HG03354 (cell line): ENCODE results near the gene ADA.
"Not testable (repeated sequence)": the region's sequence is repeated elsewhere in the genome, so short reads cannot be mapped to it uniquely, and the experiment has no call there.

ENCODE experiments used
- ATAC-seq: cut with Tn5 transposase; IDR thresholded peaks from one replicate; pipeline ENCODE4 v1.9.1; 2021; ENCODE audit warnings: mild to moderate bottlenecking; ENCODE audit not compliant: unreplicated experiment, poor library complexity, severe bottlenecking

The ADA gene

GRCh38 chr20:44681796-44682566, 30.5 kb upstream of the ADA start:
- ATAC-seq = no peak

GRCh38 chr20:44678990-44679611, 27.6 kb upstream of the ADA start:
- no peak for ATAC-seq

GRCh38 chr20:44678242-44678641, 26.7 kb upstream of the ADA start:
- ATAC-seq = no peak

DNA sequence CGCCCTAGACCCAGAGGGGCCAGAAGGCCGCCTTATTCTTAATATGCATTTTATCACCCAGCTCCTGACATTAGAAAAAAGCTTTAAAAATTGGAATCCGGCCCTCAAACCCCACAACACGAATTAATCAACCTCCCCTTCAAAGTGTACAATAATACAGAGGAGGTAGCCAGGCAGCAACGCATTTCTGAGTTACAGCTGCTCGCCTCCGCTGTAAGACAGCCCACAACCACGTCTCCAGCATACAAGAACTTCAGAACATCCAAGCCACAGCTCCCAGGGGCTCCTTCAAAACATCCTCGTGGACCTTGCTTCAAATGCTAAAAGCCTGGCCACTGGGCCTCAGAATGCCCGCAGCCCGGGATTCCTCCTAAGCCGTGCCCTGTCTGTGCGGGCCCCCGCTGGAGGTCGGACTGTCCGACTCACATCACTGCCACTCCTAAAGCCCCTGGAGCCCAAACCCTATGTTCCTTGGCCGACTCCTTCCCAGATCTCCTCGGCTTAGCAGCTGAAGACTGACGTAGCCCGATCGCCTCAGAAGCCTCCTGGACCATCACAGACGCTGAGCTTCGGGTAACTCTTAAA, 20.9 kb upstream of the ADA start:
- not testable (repeated sequence) for ATAC-seq

DNA sequence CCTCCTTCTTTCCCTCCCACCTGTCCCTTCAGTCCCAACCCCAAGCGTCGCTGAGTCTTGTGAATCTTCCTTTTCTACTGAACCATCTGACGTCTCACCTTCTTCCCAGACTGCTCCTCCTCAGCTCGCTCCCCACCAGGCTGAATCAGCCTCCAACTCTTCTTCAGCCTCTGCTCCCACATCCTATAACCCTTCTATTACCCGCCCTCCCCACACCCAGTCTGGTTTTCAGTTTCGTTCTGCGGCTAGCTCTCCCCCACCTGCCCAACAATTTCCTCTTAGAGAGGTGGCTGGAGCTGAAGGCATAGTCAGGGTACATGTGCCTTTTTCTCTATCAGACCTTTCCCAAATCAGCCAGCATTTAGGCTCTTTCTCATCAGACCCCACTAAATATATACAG, 20.0 kb upstream of the ADA start:
- ATAC-seq = not testable (repeated sequence)

- not testable (repeated sequence) for ATAC-seq
Observed at GRCh38 chr20:44670851-44671250, 19.4 kb upstream of the ADA start.

DNA sequence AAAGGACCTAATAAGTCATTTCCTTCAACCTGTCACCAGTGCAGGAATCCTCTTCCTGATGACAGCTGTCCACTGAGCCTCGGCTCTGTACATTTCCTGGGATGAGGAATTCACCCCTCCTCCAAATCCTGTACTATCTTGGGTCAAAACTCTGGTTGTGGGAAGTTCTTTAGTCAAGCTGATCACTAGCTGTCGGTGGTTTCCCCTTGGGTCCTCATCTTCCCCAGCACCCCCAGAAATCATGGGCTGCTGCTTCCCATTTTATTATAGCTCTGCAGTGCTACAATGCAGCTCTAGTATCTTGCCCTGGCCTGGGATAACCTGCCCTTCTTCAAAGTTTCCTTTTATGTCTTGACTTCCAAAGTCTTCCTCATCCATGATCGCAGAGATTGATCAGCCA, 14.6 kb upstream of the ADA start:
- no peak for ATAC-seq

DNA sequence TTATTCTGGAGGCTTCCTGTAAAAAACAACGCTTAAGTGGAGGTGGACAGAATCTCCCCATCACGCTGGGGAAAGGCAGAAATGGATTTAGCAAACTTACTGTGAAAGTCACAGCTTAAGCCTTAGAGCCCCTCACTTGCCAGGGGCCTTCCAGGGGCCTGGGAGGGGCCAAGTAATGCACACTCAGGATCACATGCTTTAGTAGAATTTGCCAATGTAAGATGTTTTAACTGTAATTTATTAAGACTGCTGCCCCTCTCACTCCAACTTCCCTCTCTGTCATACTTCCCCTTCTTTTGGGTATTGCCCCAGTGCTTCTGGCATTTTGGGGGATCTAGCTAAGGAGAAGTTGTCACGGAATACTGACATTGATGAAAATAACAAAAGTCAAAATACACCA, 12.6 kb upstream of the ADA start:
- ATAC-seq = no peak

DNA sequence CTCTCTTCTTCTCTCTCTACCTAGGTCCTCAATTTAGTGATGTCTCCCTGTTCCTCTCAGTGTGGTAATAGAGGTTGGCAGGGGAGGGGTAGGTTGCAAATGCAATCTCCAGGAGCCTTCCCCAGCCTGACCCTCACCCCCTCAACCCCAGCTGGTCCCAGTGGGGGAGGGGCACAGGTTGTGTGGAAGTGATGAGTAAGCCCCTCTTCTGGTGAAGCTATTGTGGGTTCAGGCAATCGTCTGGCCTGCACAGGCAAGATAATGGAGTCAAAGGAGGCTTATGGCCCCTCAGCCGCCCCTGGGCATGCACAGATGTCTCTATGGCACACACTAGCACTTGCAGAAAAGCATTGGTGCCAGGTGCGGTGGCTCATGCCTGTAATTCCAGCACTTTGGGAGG, 10.8 kb upstream of the ADA start:
- no peak for ATAC-seq

DNA sequence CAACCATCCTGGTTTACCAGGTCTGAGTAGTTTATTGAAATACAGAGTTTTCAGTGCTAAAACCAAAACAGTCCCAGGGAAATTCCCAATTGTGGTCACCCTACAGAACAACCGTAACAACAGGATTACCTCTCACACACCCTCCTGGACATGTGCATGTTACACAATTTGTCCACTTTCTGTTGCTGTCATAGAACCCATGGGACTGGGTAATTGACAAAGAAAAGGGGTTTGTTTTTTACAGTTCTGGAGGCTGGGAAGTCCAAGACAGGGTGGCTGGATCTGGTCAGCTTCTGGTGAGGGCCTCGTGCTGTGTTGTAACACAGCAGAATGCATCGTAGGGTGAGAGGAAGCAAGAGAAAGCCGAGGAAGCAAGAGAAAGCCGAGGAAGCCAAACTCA, 9.1 kb upstream of the ADA start:
- ATAC-seq = no peak

DNA sequence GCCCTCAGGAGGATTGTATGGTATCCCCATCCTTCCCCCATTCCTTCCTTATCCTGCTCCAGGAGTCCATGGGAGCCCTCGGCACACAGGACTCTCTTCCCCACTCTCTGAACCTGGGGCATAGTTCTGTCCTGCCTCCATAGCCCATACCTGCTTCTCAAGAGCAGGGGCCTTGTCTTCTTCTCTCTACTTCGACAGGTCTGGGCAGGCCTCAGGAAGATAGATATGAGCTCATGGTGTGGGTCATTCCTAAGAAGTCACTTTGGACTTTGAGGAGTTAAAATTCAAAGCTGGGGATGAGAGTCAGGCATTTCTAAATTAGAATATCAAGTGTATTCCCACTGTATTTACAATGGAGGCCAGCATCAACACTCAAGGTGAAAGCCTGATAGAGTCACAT, 8.4 kb upstream of the ADA start:
- ATAC-seq = no peak

DNA sequence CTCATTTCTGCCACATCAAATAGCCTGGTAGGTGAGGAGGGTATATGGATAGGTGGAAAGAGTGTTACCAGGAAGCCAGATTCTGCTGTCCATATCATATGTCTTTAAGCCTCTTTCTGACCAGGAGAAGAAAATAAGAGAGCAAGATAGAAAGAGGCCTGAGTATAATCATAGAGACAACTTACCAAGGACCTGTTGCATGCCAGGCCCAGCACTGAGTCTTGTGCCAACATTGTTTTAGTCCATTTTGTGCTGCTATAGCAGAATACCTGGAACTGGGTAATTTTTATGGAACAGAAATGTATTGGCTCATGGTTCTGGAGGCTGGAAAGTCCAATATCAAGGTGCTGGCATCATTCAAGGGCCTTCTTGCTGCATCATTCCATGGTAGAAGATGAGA, 7.3 kb upstream of the ADA start:
- no peak for ATAC-seq

GRCh38 chr20:44657875-44658274, 6.4 kb upstream of the ADA start:
- no peak for ATAC-seq

DNA sequence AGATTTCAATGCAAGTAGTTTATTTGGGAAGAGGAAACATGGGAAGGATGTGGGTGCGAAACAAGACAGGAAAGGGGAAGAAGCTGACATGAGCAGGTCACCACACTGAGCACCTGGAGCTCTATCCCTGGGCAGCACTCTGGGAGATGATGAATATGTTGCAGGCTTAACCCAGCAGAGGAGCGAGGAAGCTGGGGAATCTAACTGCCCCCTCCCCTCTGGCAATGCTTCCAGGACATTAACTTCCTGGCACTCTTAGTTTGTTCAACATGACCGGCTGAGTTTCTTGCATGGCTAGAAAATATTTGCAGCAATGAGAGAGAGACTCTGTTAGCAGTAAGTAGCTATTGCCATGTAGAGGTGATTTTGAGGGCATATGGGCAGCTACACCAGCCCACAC, 4.9 kb upstream of the ADA start:
- no peak for ATAC-seq

DNA sequence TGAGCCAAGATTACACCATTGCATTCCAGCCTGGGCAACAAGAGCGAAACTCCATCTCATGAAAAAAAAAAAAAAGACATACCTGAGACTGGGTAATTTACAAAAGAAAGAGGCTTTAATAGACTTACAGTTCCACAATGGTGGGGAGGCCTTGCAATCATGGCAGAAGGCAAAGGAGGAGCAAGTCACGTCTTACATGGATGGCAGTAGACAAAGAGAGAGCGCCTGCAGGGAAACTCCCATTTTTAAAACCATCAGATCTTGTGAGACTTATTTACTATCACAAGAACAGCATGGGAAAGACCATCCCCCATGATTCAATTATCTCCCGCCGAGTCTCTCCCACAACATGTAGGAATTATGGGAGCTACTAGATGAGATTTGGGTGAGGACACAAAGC, 2.7 kb upstream of the ADA start:
- ATAC-seq = not testable (repeated sequence)

DNA sequence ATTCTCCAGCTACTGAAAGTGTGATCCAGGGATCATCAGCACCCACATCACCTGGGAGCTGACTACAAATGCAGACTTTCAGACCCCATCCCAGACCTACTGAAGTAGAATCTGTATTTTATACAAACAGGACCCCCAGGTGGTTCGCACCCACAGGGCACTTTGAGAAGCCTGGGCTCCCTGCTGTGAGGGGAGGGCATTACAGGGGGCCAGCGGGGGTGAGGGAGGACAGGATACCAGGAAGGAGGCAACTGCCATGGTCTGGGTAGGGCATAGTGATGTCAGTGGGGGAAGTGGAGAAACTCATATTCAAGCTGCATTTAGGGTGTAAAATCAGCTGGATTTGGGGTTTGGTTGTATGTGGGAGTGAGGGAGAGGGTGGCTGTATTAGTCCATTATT, 2.0 kb upstream of the ADA start:
- ATAC-seq = no peak

DNA sequence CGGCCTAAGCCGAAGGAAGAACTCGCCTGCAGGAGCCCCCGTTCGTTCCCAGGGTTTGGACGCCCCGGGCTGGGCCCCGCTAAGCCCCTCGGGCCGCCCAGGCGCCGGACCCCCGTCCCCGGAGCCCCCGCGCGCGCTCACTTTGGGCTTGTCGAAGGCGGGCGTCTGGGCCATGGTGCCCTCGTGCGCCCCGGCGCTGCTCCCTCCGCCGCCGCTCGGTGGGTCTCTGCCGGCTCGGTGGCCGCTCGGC, 140 bp downstream of the ADA start:
- ATAC-seq = no peak

- peak; percentile 10 for ATAC-seq
Observed at GRCh38 chr20:44650771-44651433, 597 bp downstream of the ADA start.

DNA sequence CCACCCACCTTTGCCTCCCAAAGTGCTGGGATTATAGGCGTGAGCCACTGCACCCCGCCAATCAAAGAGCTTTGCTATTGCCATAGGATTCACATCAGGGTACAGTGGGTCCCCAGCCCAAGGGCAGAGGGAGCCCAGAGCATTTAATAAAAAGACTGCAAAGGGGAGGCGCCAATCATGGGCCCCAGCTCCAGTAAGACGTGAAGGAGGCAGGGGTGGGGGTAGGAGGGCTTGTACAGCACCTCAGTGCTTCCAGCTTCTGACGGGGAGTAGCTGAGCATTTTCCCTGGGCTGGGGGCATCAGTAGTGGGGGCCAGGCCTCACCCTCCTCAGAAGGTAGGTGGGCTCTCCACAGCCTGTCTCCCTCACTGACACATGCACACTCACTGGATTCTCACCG, 1.5 kb downstream of the ADA start:
- no peak for ATAC-seq

DNA sequence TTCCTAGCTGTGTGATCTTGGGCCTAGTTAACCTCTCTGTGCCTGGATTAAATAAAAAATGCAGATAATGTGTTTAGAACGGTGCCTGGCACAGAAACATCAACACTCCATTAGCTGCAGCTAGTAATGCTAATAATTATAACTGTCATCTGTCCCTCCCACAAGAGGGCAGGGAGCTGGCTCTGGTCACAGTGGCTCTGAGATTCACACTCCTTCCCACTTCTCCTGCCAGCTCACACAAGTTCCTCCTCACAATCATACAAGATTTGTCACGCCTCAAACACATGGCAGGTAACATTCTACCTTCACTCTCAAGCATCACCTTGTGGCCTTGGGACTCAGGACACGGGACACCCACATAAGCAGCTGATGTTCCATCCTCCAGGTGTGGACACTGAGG, 2.4 kb downstream of the ADA start:
- no peak for ATAC-seq

GRCh38 chr20:44648579-44648978, 2.9 kb downstream of the ADA start:
- ATAC-seq = no peak
